Stomach (tissue), 9 donors: ENCODE measurements around the gene SMCO4. TPM values are rescaled to one million over a fixed set of nuclear protein-coding genes. Genes with fewer than 3 reads are reported as not detected.
"Not testable (repeated sequence)": the region's sequence is repeated elsewhere in the genome, so short reads cannot be mapped to it uniquely, and the experiment has no call there.

Experiments
- DNase-seq, 2 donors: peaks; one replicate each; pipeline versions ENCODE4 v3.0.0 to v3.0.0-alpha.2; 2013 to 2019
- H3K27ac ChIP-seq, 5 donors: fragments of 200-600 bp in 4 of 5; sonication (generic) in 4 of 5; one replicate each; pipeline ENCODE4 v1.5.1; 2013 to 2019; ENCODE audit warnings: mild to moderate bottlenecking in 1 of 5, moderate library complexity in 1 of 5
- H3K27me3 ChIP-seq, 3 donors: fragments of 200-600 bp; sonication (generic); one replicate each; pipeline ENCODE4 v1.5.1; 2017 to 2019; ENCODE audit warnings: mixed run types in 1 of 3
- H3K36me3 ChIP-seq, 4 donors: fragments of 200-600 bp; sonication (generic); 1 replicate in 3 of 4; 2 replicates in 1 of 4; pipeline ENCODE4 v1.5.1; 2016 to 2019
- H3K4me1 ChIP-seq, 4 donors: fragments of 200-600 bp; sonication (generic); one replicate each; pipeline ENCODE4 v1.5.1; 2016 to 2019
- H3K4me3 ChIP-seq, 4 donors: fragments of 200-600 bp; sonication (generic) in 3 of 4; one replicate each; pipeline ENCODE4 v1.5.1; 2016 to 2019; ENCODE audit warnings: mild to moderate bottlenecking in 1 of 4
- H3K9me3 ChIP-seq, 4 donors: fragments of 200-600 bp; sonication (generic); one replicate each; pipeline ENCODE4 v1.5.1; 2016 to 2019
- CTCF ChIP-seq, 7 experiments: fragments of 450-650 bp in 4 of 7; fragments of 200-600 bp in 3 of 7; sonication (generic) in 3 of 7; IDR thresholded peaks; one replicate each; pipeline ENCODE4 v1.5.1; 2016 to 2019; ENCODE audit warnings: antibody characterized with exemption in 7 of 7, control low read depth in 2 of 7, mild to moderate bottlenecking in 1 of 7
- EP300 ChIP-seq: sonication (generic); formaldehyde crosslinking; IDR thresholded peaks from one replicate; pipeline ENCODE4 v1.6.1; 2017; ENCODE audit warnings: antibody characterized with exemption
- POLR2A ChIP-seq, 4 donors: fragments of 450-650 bp; IDR thresholded peaks; one replicate each; pipeline ENCODE4 v1.6.1; 2016; ENCODE audit warnings: antibody characterized with exemption in 4 of 4, control low read depth in 2 of 4, mild to moderate bottlenecking in 1 of 4, moderate library complexity in 1 of 4
- POLR2AphosphoS5 ChIP-seq, 3 donors: sonication (generic); formaldehyde crosslinking; IDR thresholded peaks; one replicate each; pipeline ENCODE4 v1.6.1; 2016; ENCODE audit warnings: antibody characterized with exemption in 3 of 3
- WGBS, 5 donors: extraction: QIAGEN DNeasy Blood & Tissue Kit in 3 of 5; methylation state at CpG; one replicate each; pipeline versions ENCODE4 v1.1.5 to v1.1.7; 2013 to 2018; 5-methylcytosine and 5-hydroxymethylcytosine counted together
- intact Hi-C: fragments of 100-400 bp; cut with DNase I; formaldehyde crosslinking; loops from one replicate; pipeline ENCODE4 v1.15.1; 2023; ENCODE audit warnings: low total_unique reads
- polyA plus RNA-seq, 3 donors: library from polyadenylated mRNA; stranded (reverse); fragments of 200-250 nt; gene quantifications; one replicate each; pipeline ENCODE4 v1.2.3, GENCODE V29; 2013
- total RNA-seq, 5 donors: library from RNA; depleted of rRNA; stranded (reverse); fragments of >200 nt; gene quantifications; one replicate each; pipeline versions ENCODE4 v1.1.0 to v1.2.3, GENCODE V29; 2014 to 2016
- donor health status: healthy with polysubstance abuse.
- donor health status: Bipolar disorder and iron deficiency.
- donor health status: healthy.

SMCO4 gene
- total and polyA plus RNA-seq, 8 donors, result 2.9 to 306 (median 25.1) TPM; not detected in 1

- 53 to 73% (median 56%) methylated on average over 14 of the region's 14 CpGs for WGBS, 5 donors
- DNase-seq, result peak in 1 of 2 donors; percentile 34
- H3K4me3 ChIP-seq, result no peak overlapping the region
- no peaks in the 10 kb centered on the region for H3K9me3 ChIP-seq
- intact Hi-C loops, result no loop called here
- no peaks in the 10 kb centered on the region for H3K36me3 ChIP-seq
- peak overlapping the region in 4 of 5 donors; percentile 46 to 73 (median 62) for H3K27ac ChIP-seq
- TF ChIP-seq EP300 (no peak), POLR2A (IDR thresholded peaks at IDR 0.05) (no peak), POLR2AphosphoS5 (IDR thresholded peaks at IDR 0.05) (peak in 1 of 3 donors; percentile 36)
- peaks cover 22 to 70% (median 43%) of the 10 kb centered on the region in 4 donors for H3K4me1 ChIP-seq
- H3K27me3 ChIP-seq, result no peaks in the 10 kb centered on the region
Observed at GRCh38 chr11:93537767-93538261, 5.4 kb downstream of the SMCO4 start.

- Histone ChIP-seq H3K9me3 (no peaks in the 10 kb centered on the region), H3K4me3 (no peak overlapping the region), H3K27me3 (no peaks in the 10 kb centered on the region), H3K27ac (peak overlapping the region in 4 of 5 donors; percentile 46 to 73 (median 62)), H3K4me1 (peaks cover 22 to 69% (median 39%) of the 10 kb centered on the region in 4 donors), H3K36me3 (no peaks in the 10 kb centered on the region)
- intact Hi-C loops, result no loop called here
- 31 to 50% (median 33%) methylated on average over 5 of the region's 5 CpGs for WGBS, 5 donors
- TF ChIP-seq EP300, result no peak
- peak in 1 of 2 donors; percentile 52 for DNase-seq
Observed at GRCh38 chr11:93537049-93537448, 6.1 kb downstream of the SMCO4 start.

GRCh38 chr11:93536101-93536861, 6.9 kb downstream of the SMCO4 start:
- peak overlapping the region in 2 of 5 donors; percentile 52 to 73 for H3K27ac ChIP-seq
- no peak for TF ChIP-seq EP300
- TF ChIP-seq CTCF (IDR thresholded peaks at IDR 0.05), result no peak
- TF ChIP-seq POLR2AphosphoS5 (IDR thresholded peaks at IDR 0.05), result no peak
- no peak for TF ChIP-seq POLR2A (IDR thresholded peaks at IDR 0.05)
- WGBS, 5 donors, result 47 to 60% (median 51%) methylated on average over 2 of the region's 2 CpGs
- no peaks in the 10 kb centered on the region for H3K9me3 ChIP-seq
- no peaks in the 10 kb centered on the region for H3K27me3 ChIP-seq
- no peak overlapping the region for H3K4me3 ChIP-seq
- DNase-seq, result no peak
- intact Hi-C loops, result no loop called here
- peaks cover 19 to 62% (median 34%) of the 10 kb centered on the region in 4 donors for H3K4me1 ChIP-seq
- no peaks in the 10 kb centered on the region for H3K36me3 ChIP-seq

DNA sequence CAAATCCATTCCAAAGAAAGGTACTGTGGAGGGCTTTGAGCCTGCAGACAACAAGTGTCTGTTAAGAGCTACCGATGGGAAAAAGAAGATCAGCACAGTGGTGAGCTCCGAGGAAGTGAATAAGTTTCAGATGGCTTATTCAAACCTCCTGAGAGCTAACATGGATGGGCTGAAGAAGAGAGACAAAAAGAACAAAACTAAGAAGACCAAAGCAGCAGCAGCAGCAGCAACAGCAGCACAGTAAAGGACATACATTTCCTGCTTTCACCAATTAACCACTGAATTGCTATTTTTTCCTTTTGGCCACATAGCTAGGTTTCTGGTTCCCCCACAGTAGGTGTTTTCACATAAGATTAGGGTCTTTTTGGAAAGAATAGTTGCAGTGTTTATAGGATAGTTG, 7.6 kb downstream of the SMCO4 start:
- H3K36me3 ChIP-seq, intact Hi-C loops, H3K4me3 ChIP-seq, H3K27me3 ChIP-seq, H3K9me3 ChIP-seq, H3K27ac ChIP-seq, DNase-seq: not testable (repeated sequence)
- 65 to 80% (median 76%) methylated on average over 2 of the region's 2 CpGs for WGBS, 5 donors
- peaks cover 22 to 59% (median 35%) of the 10 kb centered on the region in 4 donors for H3K4me1 ChIP-seq

- Histone ChIP-seq H3K4me1 (peaks cover 42 to 58% (median 46%) of the 10 kb centered on the region in 4 donors), H3K27ac (no peak overlapping the region), H3K27me3 (no peaks in the 10 kb centered on the region), H3K4me3 (no peak overlapping the region), H3K9me3 (no peaks in the 10 kb centered on the region), H3K36me3 (no peaks in the 10 kb centered on the region)
- 75 to 93% (median 83%) methylated on average over 5 of the region's 5 CpGs for WGBS, 5 donors
- TF ChIP-seq POLR2A (IDR thresholded peaks at IDR 0.05) (no peak), CTCF (IDR thresholded peaks at IDR 0.05) (no peak), EP300 (no peak), POLR2AphosphoS5 (IDR thresholded peaks at IDR 0.05) (no peak)
- intact Hi-C loops, result no loop called here
- DNase-seq, result no peak
Observed at GRCh38 chr11:93532806-93533205, 10.4 kb downstream of the SMCO4 start.
